ENCODE results near the gene CPNE5. TPM values are rescaled to one million over a fixed set of nuclear protein-coding genes. Genes with fewer than 3 reads are reported as not detected.

The CPNE5 gene
- total RNA-seq, 1 donor from 2014 or later: 0.24 TPM

DNA sequence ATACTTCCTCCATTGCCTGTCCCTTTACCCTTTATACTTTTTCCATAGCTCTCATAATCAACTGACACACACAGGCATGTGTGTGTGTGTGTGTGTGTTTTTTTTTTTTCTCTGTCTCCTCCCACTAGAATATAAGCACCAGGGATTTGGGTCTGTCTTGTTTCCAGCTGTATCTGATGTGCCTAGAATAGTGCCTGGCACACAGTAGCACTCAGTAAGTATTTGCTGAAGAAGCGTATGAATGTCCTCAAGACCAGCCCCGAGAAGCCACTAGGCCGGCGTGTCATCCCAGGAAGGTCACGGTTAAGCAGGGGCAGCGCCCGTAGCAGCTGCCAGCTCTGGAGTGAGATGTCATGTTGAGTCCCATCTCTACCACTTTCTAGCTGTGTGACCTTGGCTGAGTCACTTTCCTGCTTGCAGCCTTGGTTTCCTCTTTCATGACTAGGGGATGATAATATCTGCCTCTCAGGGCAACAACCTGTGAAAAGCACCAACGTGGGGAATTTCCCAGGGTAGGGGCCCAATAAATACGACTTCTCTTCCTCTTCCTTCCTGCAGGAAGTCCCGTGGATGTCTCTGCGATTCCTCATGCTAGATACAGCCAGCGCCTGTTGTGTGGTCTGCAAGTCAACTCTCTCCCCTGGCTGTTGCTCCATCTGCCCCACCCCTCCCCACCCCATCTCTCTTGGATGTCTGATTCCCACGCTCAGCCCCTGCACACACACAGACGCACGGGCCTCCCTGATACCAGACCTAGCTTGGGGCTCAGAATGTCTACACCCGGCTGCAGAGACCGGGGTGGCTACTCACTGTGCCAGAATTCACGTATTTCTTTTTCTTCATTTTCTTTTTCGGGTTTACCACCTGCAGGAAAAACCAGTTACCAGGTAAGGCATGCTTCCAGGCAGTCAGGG lies 83.6 kb downstream of the CPNE5 start:
- Mint-ChIP-seq H3K27me3 (peaks cover 27% of the 10 kb centered on the region), H3K36me3 (ENCODE audit: insufficient read depth) (no peaks in the 10 kb centered on the region), H3K9me3 (ENCODE audit: low read depth) (no peaks in the 10 kb centered on the region), H3K4me3 (ENCODE audit: low read depth) (no peak overlapping the region), H3K4me1 (ENCODE audit: low read depth) (no peaks in the 10 kb centered on the region), H3K27ac (no peak overlapping the region)
- no peak for DNase-seq (ENCODE audit: low spot score, unreplicated experiment)
- TF ChIP-seq, protein P1, sequence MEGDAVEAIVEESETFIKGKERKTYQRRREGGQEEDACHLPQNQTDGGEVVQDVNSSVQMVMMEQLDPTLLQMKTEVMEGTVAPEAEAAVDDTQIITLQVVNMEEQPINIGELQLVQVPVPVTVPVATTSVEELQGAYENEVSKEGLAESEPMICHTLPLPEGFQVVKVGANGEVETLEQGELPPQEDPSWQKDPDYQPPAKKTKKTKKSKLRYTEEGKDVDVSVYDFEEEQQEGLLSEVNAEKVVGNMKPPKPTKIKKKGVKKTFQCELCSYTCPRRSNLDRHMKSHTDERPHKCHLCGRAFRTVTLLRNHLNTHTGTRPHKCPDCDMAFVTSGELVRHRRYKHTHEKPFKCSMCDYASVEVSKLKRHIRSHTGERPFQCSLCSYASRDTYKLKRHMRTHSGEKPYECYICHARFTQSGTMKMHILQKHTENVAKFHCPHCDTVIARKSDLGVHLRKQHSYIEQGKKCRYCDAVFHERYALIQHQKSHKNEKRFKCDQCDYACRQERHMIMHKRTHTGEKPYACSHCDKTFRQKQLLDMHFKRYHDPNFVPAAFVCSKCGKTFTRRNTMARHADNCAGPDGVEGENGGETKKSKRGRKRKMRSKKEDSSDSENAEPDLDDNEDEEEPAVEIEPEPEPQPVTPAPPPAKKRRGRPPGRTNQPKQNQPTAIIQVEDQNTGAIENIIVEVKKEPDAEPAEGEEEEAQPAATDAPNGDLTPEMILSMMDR (IDR thresholded peaks at IDR 0.05; ENCODE audit: unreplicated experiment): no peak

DNA sequence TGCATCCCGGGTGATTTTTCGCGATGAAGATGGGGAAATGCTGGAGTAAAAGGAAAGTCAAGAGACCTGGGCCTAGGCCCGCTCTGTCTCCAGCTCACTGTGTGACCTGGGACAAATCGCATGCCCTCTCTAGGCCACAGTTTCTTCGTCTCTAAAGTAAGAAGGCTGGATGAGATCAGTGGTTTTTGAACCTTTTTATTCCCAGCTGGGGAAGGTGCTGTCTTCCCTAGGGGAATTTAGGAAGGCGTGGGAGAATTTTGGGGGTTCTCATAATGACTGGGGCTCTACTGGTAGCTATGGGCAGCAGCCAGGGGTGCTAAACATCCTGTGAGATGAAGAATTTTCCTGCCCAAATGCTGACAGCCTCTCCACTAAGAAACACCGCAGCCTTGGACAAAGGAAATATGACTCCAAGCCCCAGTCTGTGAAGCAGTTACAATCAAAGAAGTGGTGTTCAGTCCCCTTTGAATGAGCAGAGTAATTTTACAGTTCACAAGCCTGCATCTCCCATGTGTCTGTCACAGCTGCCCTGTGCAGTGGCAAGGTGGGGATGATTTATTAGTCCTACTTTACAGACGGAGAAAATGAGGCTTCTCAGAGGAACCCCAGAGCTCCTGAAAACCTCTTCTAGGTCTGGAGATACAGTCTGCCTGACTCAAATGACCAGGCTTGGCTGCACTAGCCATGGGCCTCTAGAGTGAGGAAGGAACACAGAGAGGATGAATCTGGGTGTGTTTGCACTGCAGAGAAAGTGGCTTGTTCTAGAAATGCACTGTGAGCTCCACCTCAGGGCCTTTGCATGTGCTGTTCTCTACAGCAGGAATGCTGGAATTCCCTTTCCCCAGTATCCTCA lies 84.4 kb downstream of the CPNE5 start:
- H3K9me3 Mint-ChIP-seq (ENCODE audit: low read depth): no peaks in the 10 kb centered on the region
- no peaks in the 10 kb centered on the region for H3K4me1 Mint-ChIP-seq (ENCODE audit: low read depth)
- no peak overlapping the region for H3K4me3 Mint-ChIP-seq (ENCODE audit: low read depth)
- peaks cover 22% of the 10 kb centered on the region for H3K27me3 Mint-ChIP-seq
- TF ChIP-seq, protein P1 (IDR thresholded peaks at IDR 0.05; ENCODE audit: unreplicated experiment): no peak
- H3K36me3 Mint-ChIP-seq (ENCODE audit: insufficient read depth): no peaks in the 10 kb centered on the region
- no peak for DNase-seq (ENCODE audit: low spot score, unreplicated experiment)
- H3K27ac Mint-ChIP-seq: no peak overlapping the region

DNA sequence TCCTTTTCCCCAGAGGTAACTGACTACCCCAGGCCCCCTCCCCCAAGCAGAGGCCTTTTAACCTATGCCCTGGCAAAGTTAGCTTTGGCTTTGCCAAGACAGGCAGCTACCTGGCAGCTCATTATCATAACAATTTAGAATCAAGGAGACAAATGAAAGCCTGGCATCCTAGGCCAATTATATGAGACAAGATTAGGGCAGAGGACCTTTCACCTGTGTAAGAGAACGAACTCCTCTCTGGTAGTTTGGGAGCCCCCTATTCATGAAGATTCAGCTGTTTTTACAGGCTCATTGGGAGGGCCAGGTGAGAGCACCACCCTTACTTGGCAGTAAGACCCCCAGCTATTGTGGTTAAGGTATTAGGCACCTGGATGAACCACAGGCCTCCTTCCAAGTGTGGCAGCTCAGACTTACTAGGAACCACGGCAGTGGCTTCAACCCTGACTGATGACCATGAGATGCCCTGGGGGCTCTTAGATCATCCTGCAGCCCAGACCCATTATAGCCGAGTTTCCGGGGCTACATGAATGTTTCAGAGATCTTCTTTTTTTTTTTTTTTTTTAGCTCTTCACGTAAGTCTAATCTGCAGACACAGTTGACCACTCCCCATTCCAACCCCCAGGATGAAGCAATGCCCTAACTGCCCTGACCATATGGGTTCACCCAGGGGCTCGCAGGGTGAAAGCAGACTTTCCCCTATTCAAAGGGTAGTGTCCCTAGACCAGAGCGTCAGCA lies 85.4 kb downstream of the CPNE5 start:
- Mint-ChIP-seq H3K27ac (no peak overlapping the region), H3K36me3 (ENCODE audit: insufficient read depth) (no peaks in the 10 kb centered on the region), H3K27me3 (peaks cover 15% of the 10 kb centered on the region), H3K4me1 (ENCODE audit: low read depth) (no peaks in the 10 kb centered on the region), H3K4me3 (ENCODE audit: low read depth) (no peak overlapping the region), H3K9me3 (ENCODE audit: low read depth) (peaks cover 3% of the 10 kb centered on the region)
- DNase-seq (ENCODE audit: low spot score, unreplicated experiment): no peak
- TF ChIP-seq, protein P1 (IDR thresholded peaks at IDR 0.05; ENCODE audit: unreplicated experiment): no peak

DNA sequence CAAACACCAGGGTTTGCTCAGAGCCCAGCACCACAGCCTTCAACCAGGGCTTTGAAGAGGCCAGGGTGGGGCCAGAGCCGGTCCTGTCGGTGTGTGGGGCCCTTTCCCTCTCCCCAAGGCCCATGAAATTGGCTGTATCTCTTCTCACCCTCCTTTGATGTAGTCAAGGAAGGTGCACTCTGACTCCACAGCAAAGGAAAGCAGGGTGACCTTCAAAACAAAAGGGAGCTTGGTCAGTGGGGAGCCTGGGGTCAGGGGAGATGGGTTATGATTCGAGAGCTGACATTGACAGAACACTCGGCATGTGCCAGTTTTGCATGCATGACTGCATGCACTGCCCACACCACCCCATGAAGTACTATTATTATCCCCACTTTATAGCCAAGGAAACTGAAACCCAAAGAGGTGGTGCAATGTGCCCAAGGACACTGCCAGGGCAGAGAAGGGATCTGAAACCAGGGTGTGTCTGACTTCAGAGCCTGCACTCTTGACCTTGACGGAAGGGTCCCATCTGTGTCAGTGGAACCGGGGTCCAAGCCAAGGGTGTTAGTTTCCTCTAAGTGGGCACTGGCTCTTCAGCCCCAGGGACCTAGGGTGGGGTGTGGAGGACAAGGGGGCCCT lies 86.2 kb downstream of the CPNE5 start:
- TF ChIP-seq, protein P1 (IDR thresholded peaks at IDR 0.05; ENCODE audit: unreplicated experiment): no peak
- Mint-ChIP-seq H3K27ac (no peak overlapping the region), H3K27me3 (peaks cover 12% of the 10 kb centered on the region), H3K4me3 (ENCODE audit: low read depth) (no peak overlapping the region), H3K9me3 (ENCODE audit: low read depth) (peaks cover 6% of the 10 kb centered on the region), H3K4me1 (ENCODE audit: low read depth) (no peaks in the 10 kb centered on the region), H3K36me3 (ENCODE audit: insufficient read depth) (no peaks in the 10 kb centered on the region)
- no peak for DNase-seq (ENCODE audit: low spot score, unreplicated experiment)
